GM21576 (cell line): ENCODE measurements around the gene MALRD1.

Experiments used
- ATAC-seq: cut with Tn5 transposase; IDR thresholded peaks from one replicate; pipeline ENCODE4 v1.9.1; 2021; ENCODE audit warnings: mild to moderate bottlenecking, moderate library complexity; ENCODE audit not compliant: unreplicated experiment

The MALRD1 gene

DNA sequence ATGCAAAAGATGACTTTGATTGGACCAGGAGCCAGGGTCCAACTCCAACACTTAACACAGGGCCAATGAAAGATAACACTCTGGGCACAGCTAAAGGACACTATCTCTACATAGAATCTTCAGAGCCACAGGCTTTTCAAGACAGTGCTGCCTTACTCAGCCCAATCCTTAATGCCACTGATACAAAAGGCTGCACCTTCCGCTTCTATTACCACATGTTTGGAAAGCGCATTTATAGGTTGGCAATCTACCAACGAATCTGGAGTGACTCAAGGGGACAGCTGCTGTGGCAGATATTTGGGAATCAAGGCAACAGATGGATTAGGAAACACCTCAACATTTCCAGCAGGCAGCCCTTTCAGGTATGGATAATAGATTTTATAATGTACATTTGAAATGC, 160.7 kb downstream of the MALRD1 start:
- ATAC-seq, result no peak

GRCh38 chr10:19212590-19212989, 164.0 kb downstream of the MALRD1 start:
- ATAC-seq, result no peak

DNA sequence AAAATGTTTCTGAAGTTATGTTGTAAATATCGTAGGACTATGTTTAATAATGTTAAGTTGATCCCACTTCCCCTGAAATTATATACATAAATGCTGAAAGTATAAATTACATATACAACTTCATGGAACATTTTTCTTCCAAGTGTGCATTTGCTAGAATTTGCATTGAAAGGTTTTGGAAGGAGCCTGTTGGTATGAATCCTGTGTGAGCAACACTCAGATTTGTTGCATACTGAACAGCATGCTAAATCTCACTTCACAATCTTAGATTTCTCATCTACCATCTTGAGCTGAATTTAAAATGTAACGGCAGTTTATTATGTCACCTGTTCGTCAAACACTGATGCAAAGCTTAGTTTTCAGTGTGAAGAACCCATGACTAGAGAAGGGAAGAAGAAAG, 172.6 kb downstream of the MALRD1 start:
- ATAC-seq, result no peak

GRCh38 chr10:19226025-19226424, 177.4 kb downstream of the MALRD1 start:
- ATAC-seq, result no peak

DNA sequence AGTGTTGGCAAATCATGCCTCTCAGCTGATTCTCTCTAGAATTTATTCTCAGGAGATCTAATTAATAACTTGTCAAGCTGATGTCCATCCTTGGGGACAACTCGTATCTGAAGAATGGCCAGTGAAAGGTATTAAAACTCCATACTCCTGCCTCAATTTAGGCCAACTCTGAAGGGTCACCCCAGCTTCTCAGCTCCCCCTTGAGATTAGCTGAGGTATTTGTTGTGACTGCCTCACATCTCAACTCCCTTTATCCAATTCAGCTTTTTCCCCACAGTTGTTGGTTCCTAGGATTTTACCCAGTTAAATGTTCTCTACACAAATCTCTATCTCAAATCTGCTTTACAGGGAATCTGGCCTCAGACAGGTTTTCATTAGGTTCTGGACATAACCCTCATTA, 182.4 kb downstream of the MALRD1 start:
- no peak for ATAC-seq

DNA sequence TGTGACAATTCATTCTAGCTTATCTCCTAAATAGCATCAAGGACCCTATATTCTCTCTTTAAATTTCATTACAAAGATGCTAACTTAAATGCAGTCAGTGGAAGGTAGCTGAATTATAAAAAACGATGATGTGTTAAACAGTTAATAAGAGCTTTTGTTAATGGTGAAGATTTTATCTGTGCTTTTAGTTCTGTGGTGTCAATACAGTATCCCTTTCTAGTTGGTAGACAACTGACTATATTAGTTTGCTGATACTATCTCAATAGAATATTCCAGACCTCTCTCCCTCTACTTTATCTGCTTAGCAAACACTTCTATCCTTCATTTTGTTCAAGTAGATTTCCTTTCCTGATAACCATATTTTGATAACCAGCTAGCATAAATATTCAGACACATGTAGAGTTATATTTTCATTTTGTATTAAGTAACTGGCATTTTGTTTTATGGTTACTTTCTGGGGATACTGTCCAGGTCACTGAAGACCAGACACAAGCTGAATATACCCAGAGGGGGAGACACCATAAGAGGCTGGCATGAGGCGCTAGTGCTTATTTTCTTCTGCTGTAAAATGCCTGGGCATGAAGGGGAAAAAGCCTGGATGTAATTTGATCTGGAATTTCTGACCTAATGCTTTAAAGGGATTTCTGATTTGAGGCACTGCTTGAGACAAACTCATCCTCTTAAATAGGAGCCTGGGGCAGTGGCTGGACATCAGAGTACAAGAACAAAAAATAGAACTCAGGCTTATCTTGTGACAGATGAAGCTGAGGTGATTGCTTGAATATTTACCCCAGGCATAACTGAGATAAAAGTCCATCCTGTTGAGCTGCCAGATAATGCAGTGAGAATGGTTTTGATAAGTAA, 197.5 kb downstream of the MALRD1 start:
- ATAC-seq, result no peak

DNA sequence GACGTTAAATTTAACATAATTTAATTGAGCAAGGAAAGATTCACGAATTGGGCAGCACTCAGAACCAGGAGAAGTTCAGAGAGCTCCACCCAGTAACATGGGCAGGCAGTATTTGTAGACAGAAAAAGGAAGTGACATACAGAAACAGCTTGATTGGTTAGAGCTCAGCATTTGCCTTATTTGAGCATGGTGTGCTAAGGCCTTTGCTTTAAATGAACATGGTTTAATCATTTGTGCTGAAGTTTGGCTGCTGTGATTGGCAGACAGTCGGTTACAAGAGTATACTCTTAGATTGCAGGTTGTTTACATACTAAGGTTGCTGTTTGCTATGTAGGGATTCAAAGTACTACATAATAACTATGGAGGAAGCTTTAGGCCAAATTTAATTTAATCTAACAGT, 199.2 kb downstream of the MALRD1 start:
- ATAC-seq, result no peak

- no peak for ATAC-seq
These were observed 201.9 kb downstream of the MALRD1 start for GRCh38 chr10:19250546-19250945.

DNA sequence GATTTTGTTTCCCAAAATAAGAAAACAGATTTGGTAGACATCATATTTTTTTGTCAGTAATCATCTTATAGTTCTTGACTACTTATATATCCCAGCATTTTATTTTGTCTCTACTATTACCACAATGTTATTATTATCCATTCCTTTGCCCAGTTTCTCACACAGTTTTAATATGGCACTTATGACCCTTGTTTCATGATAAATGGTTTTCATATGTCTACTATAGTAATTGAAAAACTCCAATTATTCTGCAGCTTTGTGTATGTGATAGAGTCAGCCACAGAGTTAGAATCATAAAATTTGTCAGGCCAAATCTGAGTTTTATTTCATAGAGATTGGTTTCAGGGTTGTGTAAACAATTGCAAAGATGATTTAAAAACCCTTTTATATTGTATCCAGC, 203.9 kb downstream of the MALRD1 start:
- ATAC-seq, result no peak

DNA sequence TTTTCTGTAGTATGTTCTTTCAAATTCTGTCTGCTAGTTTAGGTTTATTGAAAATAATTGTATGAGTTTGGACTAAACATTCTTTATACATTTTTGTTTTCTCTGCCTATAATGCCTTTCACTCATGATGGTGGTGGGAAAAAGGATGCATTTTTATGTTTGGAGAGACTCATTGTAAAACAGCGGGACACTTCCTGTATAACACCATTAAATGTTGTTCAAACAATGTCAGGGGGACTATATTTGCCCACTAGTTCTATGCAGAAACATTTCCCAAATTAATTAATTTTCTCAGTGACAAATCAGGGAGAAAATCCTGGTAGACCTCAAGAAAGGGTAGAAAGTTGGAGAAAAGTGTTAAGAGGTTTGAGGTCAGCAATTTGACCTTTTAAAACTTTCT, 207.7 kb downstream of the MALRD1 start:
- ATAC-seq, result no peak

DNA sequence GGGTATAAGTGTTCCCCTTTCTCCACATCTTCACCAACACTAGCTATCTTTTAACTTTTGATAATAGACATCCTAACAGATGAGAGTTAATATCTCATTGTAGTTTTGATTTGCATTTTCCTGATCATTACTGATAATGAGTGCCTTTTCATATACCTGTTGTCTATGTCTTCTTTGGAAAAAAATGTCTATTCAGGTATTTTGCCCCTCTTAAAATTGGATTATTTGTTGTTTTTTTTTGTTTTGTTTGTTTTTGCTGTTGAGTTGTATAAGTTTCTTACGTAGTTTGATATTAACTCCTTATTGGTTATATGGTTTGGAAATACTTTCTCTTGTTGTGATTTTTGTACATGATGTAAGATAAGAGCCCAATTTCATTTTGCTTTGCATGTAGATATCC, 214.7 kb downstream of the MALRD1 start:
- ATAC-seq, result no peak

- no peak for ATAC-seq
These were observed 234.7 kb downstream of the MALRD1 start for GRCh38 chr10:19283285-19283684.

DNA sequence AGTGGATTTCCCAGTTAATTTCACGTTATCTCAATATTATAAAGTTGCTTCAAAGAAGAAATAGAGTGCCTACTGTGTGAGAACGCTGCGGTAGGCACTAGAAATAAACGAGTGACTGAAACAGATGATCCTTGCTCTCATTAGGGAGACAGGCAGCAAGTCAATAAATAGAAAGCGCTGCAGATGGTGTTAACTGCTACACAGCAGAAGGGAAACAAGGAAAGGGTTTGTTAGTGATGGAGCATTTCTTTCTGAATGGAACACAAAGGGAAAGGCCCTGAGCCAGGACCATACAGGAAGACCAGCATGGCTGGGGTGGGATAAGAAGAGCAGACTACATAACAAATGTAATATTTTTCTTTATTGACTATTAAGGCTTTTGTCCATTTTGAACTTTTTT, 235.2 kb downstream of the MALRD1 start:
- no peak for ATAC-seq

GRCh38 chr10:19290770-19291169, 242.2 kb downstream of the MALRD1 start:
- ATAC-seq, result no peak

- ATAC-seq, result no peak
These were observed 245.6 kb downstream of the MALRD1 start for GRCh38 chr10:19294233-19294632.

DNA sequence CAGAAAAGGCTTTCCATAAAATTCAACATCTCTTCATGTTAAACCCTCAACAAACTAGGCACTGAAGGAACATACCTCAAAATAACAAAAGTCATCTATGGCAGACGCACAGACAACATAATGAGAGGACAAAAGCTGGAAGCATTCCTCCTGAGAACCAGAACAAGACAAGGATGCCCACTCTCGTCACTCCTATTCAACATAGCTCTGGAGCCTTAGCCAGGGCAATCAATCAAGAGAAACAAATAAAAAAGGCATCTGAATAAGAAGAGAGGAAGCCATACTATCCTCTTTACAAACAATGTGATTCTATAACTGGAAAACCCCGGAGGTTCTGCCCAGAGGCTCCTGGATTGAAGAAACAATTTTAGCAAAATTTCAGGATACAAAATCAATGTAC, 251.0 kb downstream of the MALRD1 start:
- no peak for ATAC-seq

- ATAC-seq, result no peak
These were observed 253.5 kb downstream of the MALRD1 start for GRCh38 chr10:19302117-19302516.

DNA sequence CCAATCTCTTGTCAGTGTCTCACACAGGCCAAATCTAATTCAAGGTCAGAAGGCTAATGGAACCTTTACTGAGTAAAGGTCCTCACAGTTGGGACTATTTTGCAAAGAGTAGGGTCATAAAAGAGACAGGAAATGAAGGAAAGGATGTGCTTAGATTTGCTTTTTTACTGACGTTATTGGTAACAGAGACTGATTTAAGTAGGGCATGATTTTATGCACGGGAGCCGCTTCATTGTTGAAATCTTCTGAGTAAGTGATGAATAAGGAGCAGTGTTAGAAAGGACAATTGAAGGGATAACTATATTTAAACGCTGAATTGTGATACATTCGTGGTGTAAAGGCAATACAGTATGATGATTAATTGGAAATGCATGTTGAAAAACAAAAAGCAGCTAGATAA, 261.5 kb downstream of the MALRD1 start:
- ATAC-seq, result no peak

- no peak for ATAC-seq
These were observed 267.7 kb downstream of the MALRD1 start for GRCh38 chr10:19316204-19316870.

- no peak for ATAC-seq
These were observed 269.4 kb downstream of the MALRD1 start for GRCh38 chr10:19317952-19318351.

DNA sequence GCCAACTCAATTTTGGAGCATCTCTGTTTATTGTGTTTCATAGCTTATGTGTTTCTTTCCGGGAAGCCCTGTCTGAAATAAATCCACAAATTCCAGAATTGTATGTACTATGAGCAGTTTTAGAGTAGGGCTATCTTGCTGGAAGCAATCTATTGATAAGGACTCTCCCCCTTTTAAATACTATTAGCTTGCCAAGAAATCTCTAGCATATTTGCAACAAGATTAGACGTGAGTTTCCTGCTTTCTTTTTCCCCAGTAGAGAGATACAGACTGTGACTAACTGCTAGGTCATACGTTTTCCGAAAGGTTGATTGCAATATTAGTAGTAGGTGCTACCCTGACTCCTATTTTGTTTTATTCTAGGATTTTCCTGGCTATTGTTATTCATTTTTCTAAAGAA, 277.0 kb downstream of the MALRD1 start:
- ATAC-seq, result no peak

GRCh38 chr10:19328582-19328981, 280.0 kb downstream of the MALRD1 start:
- ATAC-seq, result no peak
